GM18508 (cell line): ENCODE data around the gene CCDC175.

Source experiments
- ATAC-seq: cut with Tn5 transposase; IDR thresholded peaks from one replicate; pipeline ENCODE4 v1.9.1; 2021; ENCODE audit warnings: moderate number of reproducible peaks; ENCODE audit not compliant: insufficient read depth, unreplicated experiment

CCDC175 gene

GRCh38 chr14:59576332-59577294 is at the start of gene CCDC175:
Gene CCDC175, minus strand, starts transcription at chr14:59576812. Its CDS starts 37 bp downstream, at chr14:59576775.
- peak; percentile 79 for ATAC-seq

- no peak for ATAC-seq
Measured at GRCh38 chr14:59622631-59623030, 46.0 kb upstream of the CCDC175 start.

GRCh38 chr14:59619061-59619460 is 42.4 kb upstream of the CCDC175 start:
- ATAC-seq: no peak

- no peak for ATAC-seq
Measured at GRCh38 chr14:59601056-59601455, 24.4 kb upstream of the CCDC175 start.

GRCh38 chr14:59600211-59600945 is 23.8 kb upstream of the CCDC175 start:
- ATAC-seq: no peak

GRCh38 chr14:59595071-59595470 is 18.5 kb upstream of the CCDC175 start:
- no peak for ATAC-seq

GRCh38 chr14:59591641-59592370 is 15.2 kb upstream of the CCDC175 start:
- no peak for ATAC-seq

GRCh38 chr14:59588101-59588500 is 11.5 kb upstream of the CCDC175 start:
- ATAC-seq: no peak

GRCh38 chr14:59585891-59586554 is 9.4 kb upstream of the CCDC175 start:
- ATAC-seq: no peak

- no peak for ATAC-seq
Measured at GRCh38 chr14:59583755-59584154, 7.1 kb upstream of the CCDC175 start.

GRCh38 chr14:59582845-59583509 is 6.4 kb upstream of the CCDC175 start:
- ATAC-seq: no peak

- ATAC-seq: no peak
Measured at GRCh38 chr14:59582161-59582560, 5.5 kb upstream of the CCDC175 start.

GRCh38 chr14:59580911-59581310 is 4.3 kb upstream of the CCDC175 start:
- ATAC-seq: no peak

- ATAC-seq: no peak
Measured at GRCh38 chr14:59570122-59570521, 6.5 kb downstream of the CCDC175 start.

- no peak for ATAC-seq
Measured at GRCh38 chr14:59566725-59567124, 9.9 kb downstream of the CCDC175 start.

- no peak for ATAC-seq
Measured at GRCh38 chr14:59566296-59566695, 10.3 kb downstream of the CCDC175 start.

GRCh38 chr14:59565087-59565486 is 11.5 kb downstream of the CCDC175 start:
- ATAC-seq: no peak

GRCh38 chr14:59564366-59564765 is 12.2 kb downstream of the CCDC175 start:
- ATAC-seq: no peak

GRCh38 chr14:59547310-59547709 is 29.3 kb downstream of the CCDC175 start:
- no peak for ATAC-seq

- no peak for ATAC-seq
Measured at GRCh38 chr14:59543873-59544272, 32.7 kb downstream of the CCDC175 start.
